HepG2 (cell line): Measurements from ENCODE around the gene DNMBP. TPM values are rescaled to one million over a fixed set of nuclear protein-coding genes. Genes with fewer than 3 reads are reported as not detected.
A peak's percentile ranks its signal among the peaks of the same experiment; 100 is the strongest.

Experiments
- HIC2 ChIP-seq: sonication (generic); formaldehyde crosslinking; IDR thresholded peaks from 2 replicates; pipeline ENCODE4 v1.9.0; 2022; ENCODE audit warnings: low read depth, missing genetic modification reagents
- PAXIP1 ChIP-seq: sonication (generic); formaldehyde crosslinking; conservative IDR thresholded peaks from 2 replicates; pipeline ENCODE4 v1.4.0; 2020; ENCODE audit warnings: mild to moderate bottlenecking, missing genetic modification reagents, moderate library complexity
- PRDM10 ChIP-seq: sonication (generic); formaldehyde crosslinking; IDR thresholded peaks from 2 replicates; pipeline ENCODE4 v1.4.0; 2020; ENCODE audit warnings: low read depth, missing genetic modification reagents
- RARA ChIP-seq: IDR thresholded peaks from 2 replicates; pipeline ENCODE4 v1.6.1; 2016; ENCODE audit warnings: missing genetic modification reagents, missing compliant biosample characterization
- SAP130 ChIP-seq: IDR thresholded peaks from 2 replicates; pipeline ENCODE4 v1.6.1; 2016; ENCODE audit warnings: low read depth
- SOX5 ChIP-seq: IDR thresholded peaks from 2 replicates; pipeline ENCODE4 v1.6.1; 2016; ENCODE audit warnings: borderline replicate concordance
- TOE1 ChIP-seq: sonication (generic); formaldehyde crosslinking; IDR thresholded peaks from 2 replicates; pipeline ENCODE4 v1.4.0; 2020; ENCODE audit warnings: mild to moderate bottlenecking, missing genetic modification reagents
- ZBTB1 ChIP-seq: sonication (generic); formaldehyde crosslinking; IDR thresholded peaks from 2 replicates; pipeline ENCODE4 v1.4.0; 2020; ENCODE audit warnings: missing genetic modification reagents, borderline replicate concordance
- ZBTB20 ChIP-seq: sonication (generic); formaldehyde crosslinking; IDR thresholded peaks from 2 replicates; pipeline ENCODE4 v1.8.1; 2023; ENCODE audit warnings: missing genetic modification reagents, low read depth, mild to moderate bottlenecking, borderline replicate concordance
- ZEB1 ChIP-seq: IDR thresholded peaks from 2 replicates; pipeline ENCODE4 v1.6.1; 2012; ENCODE audit warnings: mild to moderate bottlenecking, low read depth, inconsistent platforms; ENCODE audit not compliant: insufficient replicate concordance
- ZNF292 ChIP-seq: sonication (generic); formaldehyde crosslinking; IDR thresholded peaks from 2 replicates; pipeline ENCODE4 v1.8.1; 2022; ENCODE audit warnings: mild to moderate bottlenecking, low read depth, missing genetic modification reagents, borderline replicate concordance
- ZNF441 ChIP-seq: sonication (generic); formaldehyde crosslinking; IDR thresholded peaks from 2 replicates; pipeline ENCODE4 v1.7.0; 2021; ENCODE audit warnings: missing genetic modification reagents, borderline replicate concordance
- ZNF710 ChIP-seq: sonication (generic); formaldehyde crosslinking; IDR thresholded peaks from 2 replicates; pipeline ENCODE4 v1.5.0; 2020; ENCODE audit warnings: mild to moderate bottlenecking, missing genetic modification reagents, borderline replicate concordance
- ZSCAN25 ChIP-seq: sonication (generic); formaldehyde crosslinking; IDR thresholded peaks from 2 replicates; pipeline ENCODE4 v1.8.0; 2022; ENCODE audit warnings: mild to moderate bottlenecking, missing genetic modification reagents
- polyA plus RNA-seq, 8 experiments: library from polyadenylated mRNA; depleted of rRNA in 3 of 8; stranded (reverse) in 7 of 8; unstranded in 1 of 8; fragments of >200 nt; fragmentation: Illumina TruSeq in 4 of 8; extraction: Trizol in 4 of 8; gene quantifications; 2 replicates each; pipeline versions ENCODE4 v1.2.1 to v1.2.3, GENCODE V29; 2011 to 2016; ENCODE audit warnings: low read depth in 4 of 8, missing spikeins in 1 of 8, mixed read lengths in 1 of 8; ENCODE audit not compliant: insufficient read depth in 1 of 8
- total RNA-seq, 5 experiments: library from RNA; depleted of rRNA; stranded (reverse); fragments of >200 nt; fragmentation: Illumina TruSeq; extraction: Trizol; gene quantifications; 2 replicates each; pipeline ENCODE4 v1.2.3, GENCODE V29; 2016; ENCODE audit warnings: low read depth in 1 of 5

DNMBP gene
- total and polyA plus RNA-seq, 2 of the 13 experiments (the other 11 are each of a cell fraction or from before 2014, with no cell fraction given): 3.6 to 6.3 TPM

GRCh38 chr10:100020142-100020885 is 10.6 kb upstream of the DNMBP start (continued):
- TF ChIP-seq ZNF441 (no peak), PRDM10 (CRISPR knock-in tag) (peak; percentile 17; the same call in 1 of the 2 replicates), PAXIP1 (CRISPR knock-in tag) (peak; percentile 81), HIC2 (0 out of 2 replicates have a peak, but pooled peaks have one; percentile 18), ZBTB20 (CRISPR knock-in tag) (no peak), RARA (CRISPR knock-in tag) (peak; percentile 37; the same call in 1 of the 2 replicates), ZNF292 (CRISPR knock-in tag) (peak; percentile 14; the same call in 1 of the 2 replicates), ZNF710 (CRISPR knock-in tag) (0 out of 2 replicates have a peak, but pooled peaks have one; percentile 31), ZBTB1 (CRISPR knock-in tag) (no peak), TOE1 (CRISPR knock-in tag) (no peak), SAP130 (peak; percentile 67), ZSCAN25 (peak; percentile 87), ZEB1 (peak; percentile 35), SOX5 (CRISPR knock-in tag) (peak; percentile 69; the same call in 1 of the 2 replicates)
